H9 (cell line): ENCODE measurements around the gene TRIM61. TPM values are rescaled to one million over a fixed set of nuclear protein-coding genes. Genes with fewer than 3 reads are reported as not detected.

Experiments
- DNase-seq: peaks from one replicate; pipeline ENCODE4 v3.0.0-alpha.2; 2017
- H2AFZ ChIP-seq: one replicate; pipeline ENCODE4 v1.6.1; 2013; ENCODE audit warnings: mild to moderate bottlenecking, low read length, control low read depth, moderate library complexity
- H2AK5ac ChIP-seq: 2 replicates; pipeline ENCODE4 v1.6.1; 2013; ENCODE audit warnings: low read length, control low read depth, mixed read lengths; ENCODE audit not compliant: insufficient read length
- H2BK120ac ChIP-seq: one replicate; pipeline ENCODE4 v1.6.1; 2013; ENCODE audit warnings: low read depth, mild to moderate bottlenecking, low read length, control low read depth, inconsistent platforms; ENCODE audit not compliant: poor library complexity, severe bottlenecking
- H2BK12ac ChIP-seq: 2 replicates; pipeline ENCODE4 v1.6.1; 2013; ENCODE audit warnings: low read length, control low read depth, mixed read lengths, low read depth; ENCODE audit not compliant: insufficient read length
- H2BK15ac ChIP-seq: 2 replicates; pipeline ENCODE4 v1.6.1; 2013; ENCODE audit warnings: low read depth, low read length, control low read depth
- H2BK20ac ChIP-seq: one replicate; pipeline ENCODE4 v1.6.1; 2013; ENCODE audit warnings: low read depth, mild to moderate bottlenecking, low read length, control low read depth, inconsistent platforms; ENCODE audit not compliant: poor library complexity, severe bottlenecking
- H2BK5ac ChIP-seq: 2 replicates; pipeline ENCODE4 v1.6.1; 2013; ENCODE audit warnings: low read length, control low read depth, mixed read lengths; ENCODE audit not compliant: insufficient read length
- H3K14ac ChIP-seq: 2 replicates; pipeline ENCODE4 v1.6.1; 2013; ENCODE audit warnings: low read length, control low read depth; ENCODE audit not compliant: insufficient read depth
- H3K18ac ChIP-seq: 2 replicates; pipeline ENCODE4 v1.6.1; 2013; ENCODE audit warnings: low read depth, mild to moderate bottlenecking, mixed read lengths, low read length, control low read depth; ENCODE audit not compliant: insufficient read length
- H3K23ac ChIP-seq: 2 replicates; pipeline ENCODE4 v1.6.1; 2013; ENCODE audit warnings: low read length, control low read depth, mixed read lengths, low read depth; ENCODE audit not compliant: insufficient read length
- H3K23me2 ChIP-seq: 2 replicates; pipeline ENCODE4 v1.6.1; 2013; ENCODE audit warnings: low read depth, mild to moderate bottlenecking, mixed read lengths, low read length, control low read depth; ENCODE audit not compliant: insufficient read length, poor library complexity, severe bottlenecking
- H3K27ac ChIP-seq: 2 replicates; pipeline ENCODE4 v1.5.1; 2013; ENCODE audit warnings: low read length, control low read depth, mixed read lengths, low read depth; ENCODE audit not compliant: insufficient read length
- H3K27me3 ChIP-seq: 2 replicates; pipeline ENCODE4 v1.6.1; 2013; ENCODE audit warnings: low read length, control low read depth, inconsistent platforms; ENCODE audit not compliant: insufficient read depth
- H3K4ac ChIP-seq: 2 replicates; pipeline ENCODE4 v1.6.1; 2013; ENCODE audit warnings: low read depth, mild to moderate bottlenecking, control low read depth, inconsistent platforms, low read length, moderate library complexity
- H3K4me1 ChIP-seq: 2 replicates; pipeline ENCODE4 v1.6.1; 2013; ENCODE audit warnings: low read length, control low read depth, inconsistent platforms; ENCODE audit not compliant: insufficient read depth
- H3K4me2 ChIP-seq: 2 replicates; pipeline ENCODE4 v1.6.1; 2013; ENCODE audit warnings: low read length, control low read depth, mixed read lengths; ENCODE audit not compliant: insufficient read length, insufficient read depth
- H3K56ac ChIP-seq: 2 replicates; pipeline ENCODE4 v1.6.1; 2013; ENCODE audit warnings: low read depth, mild to moderate bottlenecking, mixed read lengths, low read length, control low read depth; ENCODE audit not compliant: insufficient read length
- H3K79me1 ChIP-seq: 2 replicates; pipeline ENCODE4 v1.6.1; 2013; ENCODE audit warnings: low read depth, mild to moderate bottlenecking, moderate library complexity, low read length, control low read depth, inconsistent platforms; ENCODE audit not compliant: insufficient read depth, poor library complexity, severe bottlenecking
- H3K79me2 ChIP-seq: 2 replicates; pipeline ENCODE4 v1.6.1; 2013; ENCODE audit warnings: low read length, control low read depth, inconsistent platforms; ENCODE audit not compliant: insufficient read depth
- H3K9ac ChIP-seq: 2 replicates; pipeline ENCODE4 v1.6.1; 2013; ENCODE audit warnings: low read length, control low read depth, mixed read lengths; ENCODE audit not compliant: insufficient read length; ENCODE audit errors: extremely low read depth
- H3K9me3 ChIP-seq: one replicate; pipeline ENCODE4 v1.6.1; 2013; ENCODE audit warnings: low read depth, low read length, inconsistent platforms; ENCODE audit not compliant: control insufficient read depth
- H3T11ph ChIP-seq: one replicate; pipeline ENCODE4 v1.6.1; 2013; ENCODE audit warnings: mild to moderate bottlenecking, low read length, control low read depth, inconsistent platforms
- H4K20me1 ChIP-seq: one replicate; pipeline ENCODE4 v1.6.1; 2013; ENCODE audit not compliant: control insufficient read depth, insufficient read length, insufficient read depth
- H4K5ac ChIP-seq: 2 replicates; pipeline ENCODE4 v1.6.1; 2013; ENCODE audit warnings: low read depth, mild to moderate bottlenecking, mixed read lengths, low read length, control low read depth; ENCODE audit not compliant: insufficient read length
- H4K8ac ChIP-seq: replicated peaks from 2 replicates; pipeline ENCODE4 v1.6.1; 2013; ENCODE audit warnings: low read length, control low read depth, mixed read lengths, low read depth; ENCODE audit not compliant: insufficient read length
- H4K91ac ChIP-seq: 2 replicates; pipeline ENCODE4 v1.6.1; 2013; ENCODE audit warnings: low read depth, mild to moderate bottlenecking, moderate library complexity, mixed read lengths, low read length, control low read depth; ENCODE audit not compliant: insufficient read length
- H3K27ac Mint-ChIP-seq, 3 experiments: 2 replicates in 2 of 3; 3 replicates in 1 of 3; pipeline ENCODE4 v1.8.0; 2020 to 2021; ENCODE audit warnings: mixed read lengths in 3 of 3, mild to moderate bottlenecking in 1 of 3, moderate library complexity in 1 of 3
- H3K27me3 Mint-ChIP-seq: 2 replicates; pipeline ENCODE4 v1.8.0; 2021; ENCODE audit warnings: low read depth, mild to moderate bottlenecking, moderate library complexity, mixed read lengths
- H3K36me3 Mint-ChIP-seq, 3 experiments: 2 replicates in 2 of 3; 3 replicates in 1 of 3; pipeline ENCODE4 v1.8.0; 2020 to 2021; ENCODE audit warnings: low read depth in 3 of 3, mixed read lengths in 3 of 3; ENCODE audit not compliant: insufficient read depth in 1 of 3
- H3K4me1 Mint-ChIP-seq, 2 experiments: 2 replicates each; pipeline ENCODE4 v1.8.0; 2020; ENCODE audit warnings: mixed read lengths in 2 of 2
- H3K4me3 Mint-ChIP-seq, 2 experiments: 2 replicates in 1 of 2; 3 replicates in 1 of 2; pipeline ENCODE4 v1.8.0; 2020 to 2021; ENCODE audit warnings: mild to moderate bottlenecking in 2 of 2, mixed read lengths in 2 of 2, moderate library complexity in 1 of 2
- H3K9me3 Mint-ChIP-seq, 2 experiments: 2 replicates in 1 of 2; 3 replicates in 1 of 2; pipeline ENCODE4 v1.8.0; 2020; ENCODE audit warnings: mild to moderate bottlenecking in 2 of 2, mixed read lengths in 2 of 2, moderate library complexity in 1 of 2
- CTCF ChIP-seq: fragments of 200-600 bp; sonication (generic); conservative IDR thresholded peaks from 3 replicates; pipeline ENCODE4 v1.8.0; 2021; ENCODE audit warnings: antibody characterized with exemption, mild to moderate bottlenecking
- WGBS: extraction: QIAGEN DNeasy Blood & Tissue Kit; methylation state at CpG from one replicate; pipeline ENCODE4 v1.1.7; 2013; ENCODE audit warnings: missing lambda C conversion rate, low lambda C conversion rate, mixed read lengths; ENCODE audit not compliant: insufficient read length; ENCODE audit errors: extremely low coverage; 5-methylcytosine and 5-hydroxymethylcytosine counted together
- total RNA-seq: library from RNA; stranded (reverse); gene quantifications from 2 replicates; pipeline ENCODE4 v1.2.1, GENCODE V29; 2021

TRIM61 gene
- total RNA-seq, 1 experiment from 2014 or later, result 0.52 TPM

GRCh38 chr4:164926301-164926700 lies 51.2 kb downstream of the TRIM61 start:
- no peak overlapping the region for H2BK5ac ChIP-seq
- no peak overlapping the region for H3K14ac ChIP-seq
- H3K9ac ChIP-seq, result no peak overlapping the region
- H3K4ac ChIP-seq, result no peak overlapping the region
- H3K4me3 Mint-ChIP-seq, result no peak overlapping the region; a peak in 1 of 5 replicates
- H3K27me3 ChIP-seq, result no peaks in the 10 kb centered on the region
- no peaks in the 10 kb centered on the region for H3K9me3 ChIP-seq
- no peak overlapping the region for H3K27ac Mint-ChIP-seq
- H4K20me1 ChIP-seq, result no peaks in the 10 kb centered on the region
- H3K79me1 ChIP-seq, result no peaks in the 10 kb centered on the region
- H3K4me2 ChIP-seq, result no peak overlapping the region
- DNase-seq, result no peak
- TF ChIP-seq CTCF, result no peak
- H3K27ac ChIP-seq, result no peak overlapping the region
- H3K56ac ChIP-seq, result no peak overlapping the region
- no peaks in the 10 kb centered on the region for H3K4me1 ChIP-seq
- H4K5ac ChIP-seq, result no peak overlapping the region
- H2BK20ac ChIP-seq, result no peak overlapping the region
- H2BK15ac ChIP-seq, result no peak overlapping the region
- no peak overlapping the region for H2AFZ ChIP-seq
- no peak overlapping the region for H2BK12ac ChIP-seq
- no peaks in the 10 kb centered on the region; the same call in 1 of the 2 replicates for H3K27me3 Mint-ChIP-seq
- no CpG with 5 or more reads among the region's 2 CpGs for WGBS
- no peak overlapping the region for H3K23ac ChIP-seq
- H3K23me2 ChIP-seq, result peaks cover 4% of the 10 kb centered on the region
- H4K91ac ChIP-seq, result no peak overlapping the region
- H3K79me2 ChIP-seq, result no peaks in the 10 kb centered on the region
- H4K8ac ChIP-seq, result no peak overlapping the region
- H3T11ph ChIP-seq, result no peak overlapping the region
- no peaks in the 10 kb centered on the region for H3K9me3 Mint-ChIP-seq
- H3K36me3 Mint-ChIP-seq, result no peaks in the 10 kb centered on the region
- peaks cover 3% of the 10 kb centered on the region in 2 experiments for H3K4me1 Mint-ChIP-seq
- H2BK120ac ChIP-seq, result no peak overlapping the region
- no peak overlapping the region for H3K18ac ChIP-seq
- H2AK5ac ChIP-seq, result no peak overlapping the region
